OCI-LY3 (cell line): ENCODE data around the gene SDK1.
"Not testable (repeated sequence)": the region's sequence is repeated elsewhere in the genome, so short reads cannot be mapped to it uniquely, and the experiment has no call there.

Source experiments
- H2AFZ ChIP-seq: fragments of 200-600, 300-600 bp; shearing (Covaris generic); 2 replicates; pipeline ENCODE4 v1.6.0; 2014; ENCODE audit warnings: antibody characterized with exemption, low read depth, low read length
- H3K27ac ChIP-seq: fragments of 200-600, 300-600 bp; sonication (generic); 2 replicates; pipeline ENCODE4 v1.5.1; 2014; ENCODE audit warnings: mild to moderate bottlenecking, low read length, moderate library complexity, mixed read lengths
- H3K27me3 ChIP-seq: fragments of 200-600, 300-600 bp; sonication (generic); 2 replicates; pipeline ENCODE4 v1.6.1; 2014; ENCODE audit warnings: low read depth, low read length, mixed read lengths
- H3K36me3 ChIP-seq: fragments of 200-600, 300-600 bp; sonication (generic); replicated peaks from 2 replicates; pipeline ENCODE3; 2014; ENCODE audit warnings: low read depth, low read length, mixed read lengths
- H3K4me1 ChIP-seq: fragments of 300-600, 200-600 bp; sonication (generic); 2 replicates; pipeline ENCODE4 v1.6.1; 2014; ENCODE audit warnings: low read length, mixed read lengths
- H3K4me2 ChIP-seq: fragments of 200-600, 300-600 bp; sonication (generic); 2 replicates; pipeline ENCODE4 v1.6.1; 2014; ENCODE audit warnings: low read length, mixed read lengths
- H3K4me3 ChIP-seq: fragments of 300-600, 200-600 bp; sonication (generic); 2 replicates; pipeline ENCODE4 v1.5.1; 2014; ENCODE audit warnings: antibody characterized with exemption, mild to moderate bottlenecking, low read length, moderate library complexity
- H3K79me2 ChIP-seq: fragments of 300-600, 200-600 bp; shearing (Covaris generic); 2 replicates; pipeline ENCODE4 v1.6.1; 2014; ENCODE audit warnings: mild to moderate bottlenecking, low read length, mixed read lengths
- H3K9ac ChIP-seq: fragments of 300-600, 200-600 bp; shearing (Covaris generic); 2 replicates; pipeline ENCODE4 v1.6.0; 2014; ENCODE audit warnings: mild to moderate bottlenecking, low read length, moderate library complexity
- H3K9me3 ChIP-seq: fragments of 200-600, 300-600 bp; shearing (Covaris generic); 2 replicates; pipeline ENCODE4 v1.6.1; 2014; ENCODE audit warnings: low read length, mixed read lengths; ENCODE audit not compliant: insufficient read depth
- H4K20me1 ChIP-seq: fragments of 200-600, 300-600 bp; sonication (generic); 2 replicates; pipeline ENCODE4 v1.6.1; 2016; ENCODE audit warnings: low read length, mixed read lengths; ENCODE audit not compliant: insufficient read depth
- CTCF ChIP-seq: fragments of 200-600, 300-600 bp; sonication (generic); IDR thresholded peaks from 2 replicates; pipeline ENCODE4 v1.5.1; 2014; ENCODE audit warnings: antibody characterized with exemption, low read length, low read depth
- EZH2phosphoT487 ChIP-seq: fragments of 200-600 bp; shearing (Covaris generic); IDR thresholded peaks from 2 replicates; pipeline ENCODE4 v1.6.1; 2018; ENCODE audit warnings: antibody characterized with exemption, mixed run types, low read depth

The SDK1 gene

GRCh38 chr7:4212376-4212775 is 911.3 kb downstream of the SDK1 start:
- H3K4me1 ChIP-seq, result no peaks in the 10 kb centered on the region
- no peak overlapping the region for H3K27ac ChIP-seq
- no peak overlapping the region for H2AFZ ChIP-seq
- H3K27me3 ChIP-seq, result no peaks in the 10 kb centered on the region
- H3K9me3 ChIP-seq, result no peaks in the 10 kb centered on the region
- no peak overlapping the region for H3K9ac ChIP-seq
- TF ChIP-seq EZH2phosphoT487 (no peak), CTCF (no peak)
- no peaks in the 10 kb centered on the region for H3K36me3 ChIP-seq
- H3K4me2 ChIP-seq, result no peak overlapping the region
- no peaks in the 10 kb centered on the region for H4K20me1 ChIP-seq
- no peak overlapping the region for H3K4me3 ChIP-seq
- H3K79me2 ChIP-seq, result no peaks in the 10 kb centered on the region

- Histone ChIP-seq H4K20me1 (no peaks in the 10 kb centered on the region), H3K79me2 (no peaks in the 10 kb centered on the region), H3K4me2 (no peak overlapping the region), H3K27me3 (no peaks in the 10 kb centered on the region), H3K4me3 (no peak overlapping the region), H3K9me3 (no peaks in the 10 kb centered on the region), H3K27ac (no peak overlapping the region), H3K4me1 (no peaks in the 10 kb centered on the region), H2AFZ (no peak overlapping the region), H3K9ac (no peak overlapping the region), H3K36me3 (no peaks in the 10 kb centered on the region)
- no peak for TF ChIP-seq EZH2phosphoT487
- no peak for TF ChIP-seq CTCF
Measured at GRCh38 chr7:4214291-4215155, 913.5 kb downstream of the SDK1 start.

- no peak for TF ChIP-seq EZH2phosphoT487
- no peak for TF ChIP-seq CTCF
- no peaks in the 10 kb centered on the region for H3K27me3 ChIP-seq
Measured at GRCh38 chr7:4215176-4215720, 914.2 kb downstream of the SDK1 start.

GRCh38 chr7:4216016-4216415 is 915.0 kb downstream of the SDK1 start:
- Histone ChIP-seq H3K27me3 (no peaks in the 10 kb centered on the region), H3K9me3 (no peaks in the 10 kb centered on the region), H2AFZ (no peak overlapping the region), H3K4me2 (no peak overlapping the region), H3K4me1 (no peaks in the 10 kb centered on the region), H3K4me3 (no peak overlapping the region), H4K20me1 (no peaks in the 10 kb centered on the region), H3K9ac (no peak overlapping the region), H3K27ac (no peak overlapping the region), H3K36me3 (no peaks in the 10 kb centered on the region), H3K79me2 (no peaks in the 10 kb centered on the region)
- no peak for TF ChIP-seq EZH2phosphoT487
- no peak for TF ChIP-seq CTCF

More at GRCh38 chr7:4215176-4215720, 914.2 kb downstream of the SDK1 start:
- no peaks in the 10 kb centered on the region for H3K9me3 ChIP-seq
- no peak overlapping the region for H3K27ac ChIP-seq
- no peaks in the 10 kb centered on the region for H3K79me2 ChIP-seq
- no peak overlapping the region for H3K4me2 ChIP-seq
- no peaks in the 10 kb centered on the region for H3K36me3 ChIP-seq
- H4K20me1 ChIP-seq, result no peaks in the 10 kb centered on the region
- no peak overlapping the region for H3K9ac ChIP-seq
- no peaks in the 10 kb centered on the region for H3K4me1 ChIP-seq
- H3K4me3 ChIP-seq, result no peak overlapping the region
- no peak overlapping the region for H2AFZ ChIP-seq

GRCh38 chr7:4217126-4217660 is 916.1 kb downstream of the SDK1 start:
- not testable (repeated sequence) for H3K79me2 ChIP-seq, H3K9ac ChIP-seq, H4K20me1 ChIP-seq, H3K36me3 ChIP-seq, H3K27me3 ChIP-seq, H2AFZ ChIP-seq, H3K4me2 ChIP-seq, H3K9me3 ChIP-seq, H3K27ac ChIP-seq, H3K4me3 ChIP-seq, H3K4me1 ChIP-seq
